ENCODE measurements around the gene KRTAP10-4. TPM values are rescaled to one million over a fixed set of nuclear protein-coding genes. Genes with fewer than 3 reads are reported as not detected.

KRTAP10-4 gene
- total and polyA plus RNA-seq, 2 donors from 2014 or later = not detected

DNA sequence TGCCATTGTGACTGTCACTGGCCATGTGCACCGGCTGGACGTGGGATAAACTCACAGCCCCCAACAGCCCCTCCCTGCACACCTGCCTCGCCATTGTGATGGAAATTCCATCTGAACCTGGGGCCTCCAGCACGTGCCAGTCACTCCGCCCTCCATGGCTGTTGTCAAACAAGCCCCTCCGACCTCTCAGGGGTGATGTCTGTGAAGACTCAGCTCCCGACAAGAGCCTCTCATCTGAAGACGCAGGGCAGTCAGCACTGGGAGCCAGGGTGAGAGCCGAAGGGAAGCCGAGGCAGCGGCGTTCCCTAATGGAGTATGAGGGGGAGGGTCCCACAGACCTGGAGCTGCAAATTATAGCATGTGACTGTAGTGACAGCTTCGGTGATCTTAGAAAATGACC, 20.8 kb upstream of the KRTAP10-4 start:
- intact Hi-C loops (cut with DNase I) = no loop called here
- TF ChIP-seq, protein P1, sequence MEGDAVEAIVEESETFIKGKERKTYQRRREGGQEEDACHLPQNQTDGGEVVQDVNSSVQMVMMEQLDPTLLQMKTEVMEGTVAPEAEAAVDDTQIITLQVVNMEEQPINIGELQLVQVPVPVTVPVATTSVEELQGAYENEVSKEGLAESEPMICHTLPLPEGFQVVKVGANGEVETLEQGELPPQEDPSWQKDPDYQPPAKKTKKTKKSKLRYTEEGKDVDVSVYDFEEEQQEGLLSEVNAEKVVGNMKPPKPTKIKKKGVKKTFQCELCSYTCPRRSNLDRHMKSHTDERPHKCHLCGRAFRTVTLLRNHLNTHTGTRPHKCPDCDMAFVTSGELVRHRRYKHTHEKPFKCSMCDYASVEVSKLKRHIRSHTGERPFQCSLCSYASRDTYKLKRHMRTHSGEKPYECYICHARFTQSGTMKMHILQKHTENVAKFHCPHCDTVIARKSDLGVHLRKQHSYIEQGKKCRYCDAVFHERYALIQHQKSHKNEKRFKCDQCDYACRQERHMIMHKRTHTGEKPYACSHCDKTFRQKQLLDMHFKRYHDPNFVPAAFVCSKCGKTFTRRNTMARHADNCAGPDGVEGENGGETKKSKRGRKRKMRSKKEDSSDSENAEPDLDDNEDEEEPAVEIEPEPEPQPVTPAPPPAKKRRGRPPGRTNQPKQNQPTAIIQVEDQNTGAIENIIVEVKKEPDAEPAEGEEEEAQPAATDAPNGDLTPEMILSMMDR (IDR thresholded peaks at IDR 0.05; ENCODE audit: borderline replicate concordance, extremely low read depth, insufficient read depth) = no peak
- H3K4me1 ChIP-seq (ENCODE audit: control insufficient read depth in 2 of 3, insufficient read depth in 2 of 3, low read depth in 1 of 3, low read length in 3 of 3) = no peaks in the 10 kb centered on the region
- DNase-seq = peak in 1 of 5 donors; percentile 39
- no peak for FAIRE-seq
- H3K27ac ChIP-seq (ENCODE audit: low read depth in 2 of 2, low read length in 2 of 2) = no peak overlapping the region
- H3K9me3 ChIP-seq (ENCODE audit: control insufficient read depth in 2 of 3, insufficient read depth in 1 of 3, low read length in 3 of 3) = no peaks in the 10 kb centered on the region
- H3K4me3 ChIP-seq (ENCODE audit: low read length in 3 of 3) = no peak overlapping the region
- no peaks in the 10 kb centered on the region for H3K27me3 ChIP-seq (ENCODE audit: control insufficient read depth, insufficient read depth, low read length)
- no peaks in the 10 kb centered on the region for H3K36me3 ChIP-seq (ENCODE audit: control insufficient read depth in 2 of 3, insufficient read depth in 3 of 3, low read length in 3 of 3)
- H3K9ac ChIP-seq (ENCODE audit: low read length in 3 of 3) = no peak overlapping the region

DNA sequence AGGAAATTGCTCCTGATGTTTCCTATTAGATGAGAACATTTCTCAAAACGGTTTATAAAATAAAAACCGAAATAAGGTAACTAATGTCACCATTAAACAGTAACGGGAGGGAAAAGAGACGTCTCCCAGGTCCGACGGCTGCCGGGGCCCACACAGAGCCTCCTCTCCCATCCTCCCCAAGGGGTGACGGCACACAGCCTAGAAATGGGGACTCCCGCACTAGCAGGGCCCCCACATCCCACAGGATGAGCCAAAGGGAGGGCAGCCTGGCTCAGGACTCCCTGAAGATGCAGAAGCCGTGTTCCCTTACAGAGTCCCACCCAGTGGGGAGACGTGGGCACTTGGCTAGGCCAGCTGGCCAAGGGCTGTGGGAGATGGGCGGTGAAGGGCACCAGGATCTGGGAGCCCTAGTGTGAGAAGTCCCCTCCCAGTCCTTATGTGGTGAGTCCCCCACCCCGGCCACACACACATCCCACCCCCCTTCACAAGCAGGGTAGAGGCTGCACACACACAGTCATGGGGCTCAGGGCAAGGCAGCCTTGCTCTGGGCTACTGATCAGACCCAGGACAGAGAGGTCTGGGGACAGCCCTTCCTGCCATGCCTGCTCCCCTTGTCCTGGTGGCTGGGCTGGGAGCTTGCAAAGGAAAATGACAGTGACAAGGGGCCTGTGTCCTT, 18.2 kb upstream of the KRTAP10-4 start:
- H3K27me3 ChIP-seq (ENCODE audit: control insufficient read depth, insufficient read depth, low read length) = no peaks in the 10 kb centered on the region
- FAIRE-seq (no peak), DNase-seq (no peak)
- H3K4me1 ChIP-seq (ENCODE audit: control insufficient read depth in 2 of 3, insufficient read depth in 2 of 3, low read depth in 1 of 3, low read length in 3 of 3) = no peaks in the 10 kb centered on the region
- H3K9ac ChIP-seq (ENCODE audit: low read length in 3 of 3) = no peak overlapping the region
- no peaks in the 10 kb centered on the region for H3K9me3 ChIP-seq (ENCODE audit: control insufficient read depth in 2 of 3, insufficient read depth in 1 of 3, low read length in 3 of 3)
- H3K27ac ChIP-seq (ENCODE audit: low read depth in 2 of 2, low read length in 2 of 2) = no peak overlapping the region
- H3K36me3 ChIP-seq (ENCODE audit: control insufficient read depth in 2 of 3, insufficient read depth in 3 of 3, low read length in 3 of 3) = no peaks in the 10 kb centered on the region
- intact Hi-C loops (cut with DNase I) = no loop called here
- TF ChIP-seq, protein P1 (IDR thresholded peaks at IDR 0.05; ENCODE audit: borderline replicate concordance, extremely low read depth, insufficient read depth) = no peak
- H3K4me3 ChIP-seq (ENCODE audit: low read length in 3 of 3) = no peak overlapping the region

DNA sequence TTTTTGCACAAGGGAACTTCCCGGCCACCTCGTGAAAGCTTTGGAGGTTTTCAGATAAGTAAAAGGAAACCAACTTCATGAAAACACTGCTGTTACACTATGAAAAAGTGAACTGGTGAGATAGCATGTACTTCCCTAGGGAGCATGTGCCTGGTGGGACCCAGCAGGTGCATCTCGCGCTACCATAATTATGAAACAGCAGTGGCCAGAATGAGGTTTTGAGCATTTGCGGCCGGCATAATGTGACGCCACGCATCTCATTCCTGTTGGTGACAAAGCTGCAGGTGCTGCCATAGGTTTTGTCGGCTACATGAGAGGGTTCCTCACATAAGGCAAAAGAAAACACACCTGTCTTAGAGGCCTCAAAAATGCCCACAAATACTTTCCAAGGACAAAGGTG, 16.6 kb upstream of the KRTAP10-4 start:
- H3K27ac ChIP-seq (ENCODE audit: low read depth in 2 of 2, low read length in 2 of 2) = no peak overlapping the region
- TF ChIP-seq, protein P1 (IDR thresholded peaks at IDR 0.05; ENCODE audit: borderline replicate concordance, extremely low read depth, insufficient read depth) = no peak
- H3K27me3 ChIP-seq (ENCODE audit: control insufficient read depth, insufficient read depth, low read length) = no peaks in the 10 kb centered on the region
- no peak overlapping the region for H3K9ac ChIP-seq (ENCODE audit: low read length in 3 of 3)
- no peak for FAIRE-seq
- no peaks in the 10 kb centered on the region for H3K9me3 ChIP-seq (ENCODE audit: control insufficient read depth in 2 of 3, insufficient read depth in 1 of 3, low read length in 3 of 3)
- H3K4me3 ChIP-seq (ENCODE audit: low read length in 3 of 3) = no peak overlapping the region
- no peaks in the 10 kb centered on the region for H3K36me3 ChIP-seq (ENCODE audit: control insufficient read depth in 2 of 3, insufficient read depth in 3 of 3, low read length in 3 of 3)
- no peak for DNase-seq
- no peaks in the 10 kb centered on the region for H3K4me1 ChIP-seq (ENCODE audit: control insufficient read depth in 2 of 3, insufficient read depth in 2 of 3, low read depth in 1 of 3, low read length in 3 of 3)
- intact Hi-C loops (cut with DNase I) = no loop called here

All from kidney (tissue), 14 donors.